ENCODE data around the gene KIF1B. TPM values are rescaled to one million over a fixed set of nuclear protein-coding genes. Genes with fewer than 3 reads are reported as not detected.

Gene KIF1B
- total RNA-seq, 1 experiment from 2014 or later: 28.1 TPM

- ChIA-PET POLR2A (no interaction called here), CTCF (no interaction called here), RAD21 (ENCODE audit: low non-redundant PET in 1 of 2, low total read pairs in 2 of 2, uncharacterized antibody in 2 of 2, unreplicated experiment in 2 of 2) (no interaction called here)
- DNase-seq (ENCODE audit: low read depth, low spot score) (no peak), ATAC-seq (no peak)
- Histone ChIP-seq H3K9ac (ENCODE audit: low read length) (no peak overlapping the region), H3K4me1 (ENCODE audit: control insufficient read depth in 1 of 2, insufficient read depth in 2 of 2, low read length in 2 of 2) (no peaks in the 10 kb centered on the region), H3K9me3 (ENCODE audit: control insufficient read depth in 1 of 2, insufficient read depth in 1 of 2, low read depth in 1 of 2, low read length in 2 of 2) (no peaks in the 10 kb centered on the region), H4K20me1 (ENCODE audit: insufficient read depth) (no peaks in the 10 kb centered on the region), H3K27ac (ENCODE audit: low read depth, low read length) (no peak overlapping the region), H3K4me2 (ENCODE audit: low read length) (no peak overlapping the region), H3K9me2 (ENCODE audit: insufficient read depth) (no peaks in the 10 kb centered on the region), H3K36me3 (ENCODE audit: control insufficient read depth in 1 of 2, insufficient read depth in 2 of 2, low read length in 2 of 2) (no peaks in the 10 kb centered on the region; a peak in 1 of 4 replicates), H3K79me2 (ENCODE audit: insufficient read depth, low read length) (no peaks in the 10 kb centered on the region), H3K4me3 (replicated peaks in 1 of 2; ENCODE audit: low read depth in 1 of 2, low read length in 2 of 2) (no peak overlapping the region), H3K27me3 (ENCODE audit: insufficient read depth, low read length) (no peaks in the 10 kb centered on the region), H2AFZ (ENCODE audit: low read depth, low read length, poor library complexity, severe bottlenecking) (no peak overlapping the region)
- TF ChIP-seq ELF1 (IDR thresholded peaks at IDR 0.05; ENCODE audit: borderline replicate concordance, low read depth): no peak
- no peak for TF ChIP-seq MAX (IDR thresholded peaks at IDR 0.05)
- TF ChIP-seq POLR2AphosphoS5 (IDR thresholded peaks at IDR 0.05; ENCODE audit: low read depth, low read length): no peak
- TF ChIP-seq SIN3A (IDR thresholded peaks at IDR 0.05; ENCODE audit: low read depth): no peak
- TF ChIP-seq CEBPB (IDR thresholded peaks at IDR 0.05; ENCODE audit: low read depth): no peak
- TF ChIP-seq RAD21 (IDR thresholded peaks at IDR 0.05; ENCODE audit: low read depth): no peak
- TF ChIP-seq EZH2phosphoT487 (IDR thresholded peaks at IDR 0.05; ENCODE audit: borderline replicate concordance): no peak
- no peak for TF ChIP-seq REST (IDR thresholded peaks at IDR 0.05; ENCODE audit: low read depth)
- no TSS peak for BruUV-seq (replicated peaks)
- intact Hi-C loops (cut with micrococcal nuclease): no loop called here
Observed at GRCh38 chr1:10179406-10180091, 30.8 kb upstream of the KIF1B start.

All from HCT116 (cell line).